IMR-90 (cell line): Measurements from ENCODE around the gene NCAPH2. TPM values are rescaled to one million over a fixed set of nuclear protein-coding genes. Genes with fewer than 3 reads are reported as not detected.

Experiments used
- ATAC-seq: fragments of 200-7000 bp; cut with Tn5 transposase; 2 replicates; pipeline ENCODE4 v1.9.1; 2020; ENCODE audit warnings: low read depth, mild to moderate bottlenecking, moderate library complexity
- BruUV-seq: library from RNA; stranded (reverse); fragments of 400-500 nt; replicated peaks from 2 replicates; lab custom pipeline; 2021; lab: Mats Ljungman, UMichigan
- CTCF ChIA-PET: fragments of 300-600 bp; formaldehyde crosslinking; extraction: SDS; loops from one replicate; lab custom pipeline; 2021; ENCODE audit warnings: antibody characterized with exemption; lab: Yijun Ruan, JAX
- POLR2A ChIA-PET: fragments of 300-600 bp; sonication (Branson Sonifier 250); formaldehyde crosslinking; loops from one replicate; lab custom pipeline; 2022; ENCODE audit warnings: antibody characterized with exemption; ENCODE audit not compliant: unreplicated experiment; lab: Charles Lee
- DNase-seq: peaks from one replicate; pipeline ENCODE4 v3.0.0; 2013
- H2AFZ ChIP-seq: replicated peaks from 2 replicates; pipeline ENCODE3; 2013; ENCODE audit warnings: low read length, mild to moderate bottlenecking; ENCODE audit not compliant: poor library complexity
- H2AK5ac ChIP-seq: 2 replicates; pipeline ENCODE4 v1.6.1; 2013; ENCODE audit warnings: low read depth, low read length, inconsistent platforms
- H2AK9ac ChIP-seq: replicated peaks from 2 replicates; pipeline ENCODE3; 2013; ENCODE audit warnings: mild to moderate bottlenecking, low read depth, low read length, moderate library complexity; ENCODE audit not compliant: poor library complexity
- H2BK120ac ChIP-seq: 2 replicates; pipeline ENCODE4 v1.6.1; 2013; ENCODE audit warnings: low read depth, low read length, inconsistent platforms
- H2BK15ac ChIP-seq: 3 replicates; pipeline ENCODE4 v1.6.1; 2013; ENCODE audit warnings: low read depth, low read length, inconsistent platforms
- H2BK20ac ChIP-seq: 2 replicates; pipeline ENCODE4 v1.6.1; 2013; ENCODE audit warnings: low read depth, mild to moderate bottlenecking, inconsistent platforms, low read length, moderate library complexity
- H2BK5ac ChIP-seq: 2 replicates; pipeline ENCODE4 v1.6.1; 2013; ENCODE audit warnings: mild to moderate bottlenecking, low read depth, low read length, inconsistent platforms; ENCODE audit not compliant: poor library complexity, severe bottlenecking
- H3K14ac ChIP-seq: replicated peaks from 2 replicates; pipeline ENCODE4 v1.6.1; 2013; ENCODE audit warnings: low read depth, low read length, inconsistent platforms
- H3K18ac ChIP-seq: 2 replicates; pipeline ENCODE4 v1.6.1; 2013; ENCODE audit warnings: low read depth, low read length, control low read depth
- H3K23ac ChIP-seq: 2 replicates; pipeline ENCODE4 v1.6.1; 2013; ENCODE audit warnings: low read depth, low read length, inconsistent platforms
- H3K27ac ChIP-seq: 2 replicates; pipeline ENCODE4 v1.5.1; 2013; ENCODE audit warnings: mild to moderate bottlenecking, control low read depth, low read length; ENCODE audit not compliant: insufficient read depth
- H3K27me3 ChIP-seq: 2 replicates; pipeline ENCODE4 v1.6.1; 2013; ENCODE audit warnings: low read length; ENCODE audit not compliant: control insufficient read depth, insufficient read depth
- H3K36me3 ChIP-seq: 2 replicates; pipeline ENCODE4 v1.6.1; 2013; ENCODE audit warnings: low read length, mixed read lengths; ENCODE audit not compliant: control insufficient read depth, insufficient read depth
- H3K4ac ChIP-seq: 2 replicates; pipeline ENCODE4 v1.6.1; 2013; ENCODE audit warnings: low read depth, low read length, inconsistent platforms
- H3K4me1 ChIP-seq: 2 replicates; pipeline ENCODE4 v1.6.1; 2013; ENCODE audit warnings: low read length, mixed read lengths; ENCODE audit not compliant: control insufficient read depth, insufficient read depth
- H3K4me2 ChIP-seq: 2 replicates; pipeline ENCODE4 v1.6.1; 2013; ENCODE audit warnings: low read depth, mild to moderate bottlenecking, control low read depth, low read length, moderate library complexity
- H3K4me3 ChIP-seq: 2 replicates; pipeline ENCODE4 v1.5.1; 2013; ENCODE audit warnings: low read depth, mild to moderate bottlenecking, control low read depth, low read length, moderate library complexity; ENCODE audit not compliant: insufficient read depth
- H3K56ac ChIP-seq: 2 replicates; pipeline ENCODE4 v1.6.1; 2013; ENCODE audit warnings: low read length, inconsistent platforms; ENCODE audit not compliant: insufficient read depth; ENCODE audit errors: extremely low read depth
- H3K79me1 ChIP-seq, 2 experiments: 2 replicates each; pipeline ENCODE4 v1.6.1; 2013; ENCODE audit warnings: low read length in 2 of 2, inconsistent platforms in 1 of 2, low read depth in 1 of 2
- H3K9ac ChIP-seq: 2 replicates; pipeline ENCODE4 v1.6.1; 2013; ENCODE audit warnings: low read depth, low read length, control low read depth
- H3K9me1 ChIP-seq: 2 replicates; pipeline ENCODE4 v1.6.1; 2013; ENCODE audit warnings: low read length, inconsistent platforms; ENCODE audit not compliant: insufficient read depth
- H3K9me3 ChIP-seq: 2 replicates; pipeline ENCODE4 v1.6.1; 2013; ENCODE audit warnings: low read length; ENCODE audit not compliant: control insufficient read depth, insufficient read depth
- H4K20me1 ChIP-seq: 2 replicates; pipeline ENCODE4 v1.6.1; 2013; ENCODE audit warnings: low read length, inconsistent platforms; ENCODE audit not compliant: insufficient read depth
- H4K5ac ChIP-seq: 2 replicates; pipeline ENCODE4 v1.6.1; 2013; ENCODE audit warnings: mild to moderate bottlenecking, low read depth, low read length, control low read depth
- H4K8ac ChIP-seq, 2 experiments: 2 replicates each; pipeline ENCODE4 v1.6.1; 2013; ENCODE audit warnings: low read depth in 2 of 2, low read length in 2 of 2, control low read depth in 1 of 2, inconsistent platforms in 1 of 2
- H4K91ac ChIP-seq: 2 replicates; pipeline ENCODE4 v1.6.1; 2013; ENCODE audit warnings: low read depth, low read length, inconsistent platforms; ENCODE audit not compliant: insufficient read depth
- BHLHE40 ChIP-seq: fragments of 150-350 bp; IDR thresholded peaks from 2 replicates; pipeline ENCODE4 v1.6.1; 2016; ENCODE audit warnings: mild to moderate bottlenecking, low read depth, low read length
- CHD1 ChIP-seq: IDR thresholded peaks from 2 replicates; pipeline ENCODE4 v1.6.1; 2012; ENCODE audit warnings: low read depth, low read length, improper control_type of control experiment
- FOS ChIP-seq: fragments of 150-350 bp; IDR thresholded peaks from 2 replicates; pipeline ENCODE4 v1.6.1; 2016; ENCODE audit warnings: low read depth, low read length
- MAFK ChIP-seq: IDR thresholded peaks from 2 replicates; pipeline ENCODE4 v1.6.1; 2012; ENCODE audit warnings: low read depth, low read length, improper control_type of control experiment
- NFE2L2 ChIP-seq: fragments of 150-350 bp; IDR thresholded peaks from 2 replicates; pipeline ENCODE4 v1.6.1; 2016; ENCODE audit warnings: low read depth, mild to moderate bottlenecking, low read length
- POLR2A ChIP-seq: IDR thresholded peaks from 2 replicates; pipeline ENCODE4 v1.6.1; 2012; ENCODE audit warnings: mild to moderate bottlenecking, low read depth, low read length
- RCOR1 ChIP-seq: IDR thresholded peaks from 2 replicates; pipeline ENCODE4 v1.6.1; 2012; ENCODE audit warnings: mild to moderate bottlenecking, low read length, improper control_type of control experiment; ENCODE audit not compliant: insufficient replicate concordance
- RFX5 ChIP-seq: IDR thresholded peaks from 2 replicates; pipeline ENCODE4 v1.8.0; 2012; ENCODE audit warnings: low read depth, mild to moderate bottlenecking, low read length, moderate library complexity
- SMC3 ChIP-seq: fragments of 150-350 bp; IDR thresholded peaks from 2 replicates; pipeline ENCODE4 v1.6.1; 2016; ENCODE audit warnings: low read depth, mild to moderate bottlenecking, antibody characterized with exemption, low read length, moderate library complexity
- WGBS, 2 experiments: methylation state at CpG; one replicate each; pipeline versions ENCODE4 v1.1.5 to v1.1.7; 2013; ENCODE audit warnings: missing lambda C conversion rate in 2 of 2; ENCODE audit not compliant: insufficient read length in 1 of 2; ENCODE audit errors: extremely low coverage in 2 of 2; 5-methylcytosine and 5-hydroxymethylcytosine counted together
- dilution Hi-C: fragments of 300-500 bp; cut with HindIII; formaldehyde crosslinking; loops from one replicate; pipeline ENCODE4 v1.14.3; 2018; ENCODE audit warnings: low sequenced_read_pairs; ENCODE audit not compliant: unreplicated experiment
- in situ Hi-C: fragments of 300-500 bp; cut with MboI; formaldehyde crosslinking; loops from 3 replicates; pipeline ENCODE4 v1.14.3; 2019; ENCODE audit warnings: low sequenced_read_pairs, inconsistent platforms, mixed read lengths
- intact Hi-C: fragments of 100-400 bp; cut with micrococcal nuclease; formaldehyde crosslinking; loops from 2 replicates; pipeline ENCODE4 v1.10.0; 2022
- polyA plus RNA-seq, 3 experiments: library from polyadenylated mRNA; depleted of rRNA; stranded (reverse); fragments of >200 nt; gene quantifications; 2 replicates each; pipeline ENCODE4 v1.2.3, GENCODE V29; 2012; ENCODE audit warnings: low replicate concordance in 1 of 3
- total RNA-seq: library from RNA; depleted of rRNA; stranded (reverse); fragments of >200 nt; gene quantifications from 2 replicates; pipeline ENCODE4 v1.2.3, GENCODE V29; 2012
- TF ChIP-seq, protein P1 (sequence below): conservative IDR thresholded peaks from 2 replicates; pipeline ENCODE4 v1.5.1; 2012; ENCODE audit warnings: mild to moderate bottlenecking, low read depth, low read length, improper control_type of control experiment

NCAPH2 gene
- total and polyA plus RNA-seq, 2 of the 4 experiments (the other 2 are of a cell fraction): 30.2 to 38.5 TPM

DNA sequence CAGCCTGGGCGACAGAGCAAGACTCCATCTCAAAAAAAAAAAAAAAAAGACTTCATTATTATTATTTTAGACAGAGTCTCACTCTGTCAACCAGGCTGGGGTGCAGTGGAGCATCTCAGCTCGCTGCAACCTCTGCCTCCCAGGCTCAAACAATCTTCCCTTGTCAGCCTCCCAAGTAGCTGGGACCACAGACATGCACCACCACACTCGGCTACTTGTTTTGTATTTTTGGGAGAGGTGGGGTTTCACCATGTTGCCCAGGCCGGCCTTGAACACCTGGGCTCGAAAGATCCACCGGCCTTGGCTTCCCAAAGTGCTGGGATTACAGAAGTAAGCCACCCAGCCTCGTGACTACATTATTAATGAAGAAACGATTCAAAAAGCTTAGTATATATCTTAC, 27.1 kb downstream of the NCAPH2 start:
- Histone ChIP-seq H2BK20ac (no peak overlapping the region), H4K5ac (no peak overlapping the region), H3K4me1 (peaks cover 21% of the 10 kb centered on the region), H4K8ac (no peak overlapping the region), H3K9ac (no peak overlapping the region), H3K18ac (no peak overlapping the region), H4K91ac (no peak overlapping the region), H3K23ac (no peak overlapping the region), H2AK5ac (no peak overlapping the region), H3K56ac (no peak overlapping the region), H3K9me3 (no peaks in the 10 kb centered on the region), H2AFZ (no peak overlapping the region), H3K14ac (no peak overlapping the region), H2BK15ac (no peak overlapping the region), H4K20me1 (no peaks in the 10 kb centered on the region), H3K27me3 (peaks cover 5% of the 10 kb centered on the region; the same call in 1 of the 2 replicates), H2BK5ac (no peak overlapping the region), H3K4me2 (no peak overlapping the region), H3K9me1 (peaks cover 7% of the 10 kb centered on the region), H3K36me3 (no peaks in the 10 kb centered on the region), H3K79me1 (no peaks in the 10 kb centered on the region; a peak in 1 of 4 replicates), H3K4me3 (no peak overlapping the region), H2AK9ac (no peak overlapping the region), H3K4ac (no peak overlapping the region), H3K27ac (no peak overlapping the region), H2BK120ac (no peak overlapping the region)
- intact Hi-C loops: no loop called here
- CTCF ChIA-PET: no interaction called here
- no peak for TF ChIP-seq MAFK
- no peak for TF ChIP-seq RFX5
- no peak for TF ChIP-seq POLR2A
- TF ChIP-seq, protein P1, sequence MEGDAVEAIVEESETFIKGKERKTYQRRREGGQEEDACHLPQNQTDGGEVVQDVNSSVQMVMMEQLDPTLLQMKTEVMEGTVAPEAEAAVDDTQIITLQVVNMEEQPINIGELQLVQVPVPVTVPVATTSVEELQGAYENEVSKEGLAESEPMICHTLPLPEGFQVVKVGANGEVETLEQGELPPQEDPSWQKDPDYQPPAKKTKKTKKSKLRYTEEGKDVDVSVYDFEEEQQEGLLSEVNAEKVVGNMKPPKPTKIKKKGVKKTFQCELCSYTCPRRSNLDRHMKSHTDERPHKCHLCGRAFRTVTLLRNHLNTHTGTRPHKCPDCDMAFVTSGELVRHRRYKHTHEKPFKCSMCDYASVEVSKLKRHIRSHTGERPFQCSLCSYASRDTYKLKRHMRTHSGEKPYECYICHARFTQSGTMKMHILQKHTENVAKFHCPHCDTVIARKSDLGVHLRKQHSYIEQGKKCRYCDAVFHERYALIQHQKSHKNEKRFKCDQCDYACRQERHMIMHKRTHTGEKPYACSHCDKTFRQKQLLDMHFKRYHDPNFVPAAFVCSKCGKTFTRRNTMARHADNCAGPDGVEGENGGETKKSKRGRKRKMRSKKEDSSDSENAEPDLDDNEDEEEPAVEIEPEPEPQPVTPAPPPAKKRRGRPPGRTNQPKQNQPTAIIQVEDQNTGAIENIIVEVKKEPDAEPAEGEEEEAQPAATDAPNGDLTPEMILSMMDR: no peak
- no peak for TF ChIP-seq SMC3
- no peak for TF ChIP-seq CHD1
- TF ChIP-seq RCOR1: no peak
- TF ChIP-seq FOS: no peak
- TF ChIP-seq NFE2L2: no peak
- TF ChIP-seq BHLHE40: no peak
- WGBS, 2 experiments: no CpG with 5 or more reads among the region's 8 CpGs
- dilution Hi-C loops: no loop called here
- BruUV-seq: no TSS peak
- POLR2A ChIA-PET: no interaction called here
- in situ Hi-C loops: no loop called here
- ATAC-seq: no peak
- DNase-seq: no peak
